OCI-LY1 (cell line): ENCODE measurements around the gene TSHR.

Source experiments
- CTCF ChIP-seq: fragments of 200-600 bp; sonication (generic), shearing (Covaris generic); IDR thresholded peaks from 2 replicates; pipeline ENCODE4 v1.5.1; 2017; ENCODE audit warnings: mild to moderate bottlenecking, antibody characterized with exemption, low read length, moderate library complexity, mixed read lengths
- EZH2 ChIP-seq: fragments of 200-600 bp; sonication (generic), shearing (Covaris generic); IDR thresholded peaks from 2 replicates; pipeline ENCODE4 v1.8.0; 2017; ENCODE audit warnings: borderline replicate concordance, mixed run types, mild to moderate bottlenecking, antibody characterized with exemption, low read length, moderate library complexity, mixed read lengths

DNA sequence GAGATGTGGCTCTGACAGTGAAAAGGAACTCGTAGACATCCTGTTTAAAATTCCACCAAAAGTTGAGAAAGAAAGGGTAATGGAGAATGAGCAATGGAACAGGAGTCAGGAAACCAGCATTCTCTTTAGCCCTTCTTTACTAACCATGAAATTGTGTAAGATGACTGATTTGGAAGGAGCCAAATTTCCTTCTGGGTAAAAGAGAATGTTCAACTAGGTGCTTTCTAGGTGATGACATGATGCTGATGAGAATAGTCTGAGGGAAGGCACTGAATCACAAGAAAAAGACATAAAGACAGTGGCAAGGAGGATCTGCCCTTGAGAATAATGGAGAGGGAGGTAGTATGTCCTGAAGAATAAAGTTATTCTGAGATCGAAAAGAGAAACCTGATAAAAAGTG is 2.2 kb downstream of the TSHR start:
- TF ChIP-seq CTCF (no peak), EZH2 (no peak)
